Activated CD8-positive, alpha-beta memory T cell treated with anti-CD3 and anti-CD28 coated beads, Interleukin-2, amount 50 U/mL, for 48 hours (primary cell): Measurements from ENCODE around the gene FBXO36.
"Not testable (repeated sequence)": the region's sequence is repeated elsewhere in the genome, so short reads cannot be mapped to it uniquely, and the experiment has no call there.

Source experiments
- DNase-seq: peaks from one replicate; pipeline ENCODE4 v3.0.0-alpha.2; 2020

FBXO36 gene

DNA sequence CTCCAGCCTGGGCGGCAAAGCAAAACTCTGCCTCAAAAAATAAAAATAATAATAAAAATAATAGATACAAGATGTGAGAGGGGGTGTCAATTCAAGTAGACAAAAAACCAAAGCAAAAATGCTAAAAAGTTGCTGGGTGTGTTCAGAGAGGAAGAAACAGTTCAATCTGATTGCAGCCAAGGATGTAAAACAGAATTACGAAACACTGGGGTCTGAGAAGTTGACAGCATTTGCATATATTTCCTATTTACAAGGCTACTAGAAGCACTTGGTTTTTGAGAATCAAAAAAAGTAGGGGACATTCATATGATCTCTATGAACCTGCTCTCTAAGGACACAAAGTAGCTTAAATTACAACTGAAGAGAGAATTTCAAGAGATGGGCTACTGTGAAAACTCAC lies 8.1 kb upstream of the FBXO36 start:
- DNase-seq: no peak

DNA sequence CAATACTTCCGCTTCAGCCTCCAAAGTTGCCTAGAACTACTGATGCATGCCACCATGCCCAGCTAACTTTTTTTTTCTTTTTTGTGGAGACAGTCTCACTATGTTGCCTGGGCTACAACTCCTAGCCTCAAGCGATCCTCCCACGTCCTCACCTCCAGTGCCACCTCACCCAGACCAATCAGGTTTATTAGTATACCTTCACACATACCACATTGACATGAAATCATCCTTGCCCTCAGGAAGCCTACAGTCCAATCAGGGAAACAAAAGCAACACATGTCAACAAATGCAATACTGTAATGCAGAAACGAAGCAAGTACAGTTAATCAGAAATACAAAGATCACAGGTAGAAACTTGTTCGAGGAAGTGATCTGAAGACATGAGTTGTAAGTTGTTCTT lies 4.5 kb upstream of the FBXO36 start:
- no peak for DNase-seq

DNA sequence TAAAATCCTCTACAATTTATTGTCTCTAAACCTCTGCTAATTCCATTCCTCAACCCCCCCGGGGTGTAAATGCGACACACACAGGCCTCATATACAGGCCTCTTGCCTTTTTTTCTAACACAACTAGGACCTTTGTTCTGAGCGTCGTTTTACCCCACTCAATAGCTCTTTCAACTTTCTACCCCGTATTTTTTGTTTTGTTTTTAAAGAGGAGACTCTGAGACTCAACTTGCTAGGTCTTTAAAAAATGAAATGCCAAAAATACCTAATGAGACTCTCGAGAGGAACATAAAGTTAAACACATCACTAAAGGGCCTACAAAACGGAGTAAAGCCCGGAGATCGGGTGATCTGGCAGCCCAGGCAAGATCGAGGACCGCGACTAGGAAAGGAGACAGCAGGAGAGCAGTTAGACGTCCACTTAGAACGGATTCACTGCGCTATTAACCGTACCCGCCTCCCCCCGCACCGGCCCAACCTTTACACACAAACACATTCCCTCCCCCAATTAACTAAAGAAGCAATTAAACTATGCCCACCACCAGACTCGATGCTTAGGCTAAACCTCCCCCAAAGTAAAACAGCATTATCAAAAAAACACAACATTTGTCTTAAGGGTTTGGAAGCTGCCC lies 2.2 kb upstream of the FBXO36 start:
- DNase-seq: peak; percentile 56

DNA sequence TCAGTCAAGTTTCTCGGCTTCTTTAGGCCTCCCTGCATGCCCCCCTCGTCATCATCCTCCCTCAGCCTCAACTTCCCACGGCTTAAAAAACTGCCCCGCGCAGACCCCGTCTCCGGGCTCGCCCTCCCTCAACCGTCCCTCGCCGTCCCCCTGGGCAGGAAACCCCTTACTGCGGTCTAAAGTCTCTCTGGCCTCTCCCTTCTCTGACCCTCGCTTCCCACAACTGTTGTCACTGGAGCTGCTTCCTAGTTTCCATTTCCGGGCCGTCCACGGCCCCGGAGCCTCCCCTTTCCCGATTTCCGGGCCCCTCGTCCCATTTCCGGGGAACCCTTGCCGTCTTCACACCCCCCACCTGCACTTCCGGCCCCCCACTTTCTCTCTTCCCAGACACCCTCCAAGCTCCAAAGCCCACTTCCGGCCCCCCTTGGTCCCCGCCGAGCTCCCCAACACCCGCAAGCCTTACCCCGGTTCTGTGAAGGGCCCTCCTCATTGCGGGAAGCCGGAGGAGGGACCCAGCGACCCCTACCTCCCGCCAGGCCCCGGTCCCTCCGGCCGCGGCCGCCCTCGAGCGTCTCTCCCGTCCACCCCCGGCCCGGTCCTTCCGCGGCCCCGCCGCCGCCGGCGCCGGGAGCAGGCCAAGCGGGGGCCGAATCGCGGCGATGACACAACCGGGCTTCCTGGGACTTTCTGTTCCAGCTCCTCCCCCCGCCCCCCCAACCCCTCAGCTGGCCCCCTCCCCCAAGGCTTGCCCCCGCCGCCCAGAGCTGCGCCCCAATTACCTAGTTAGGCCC lies 1.0 kb upstream of the FBXO36 start:
- DNase-seq: peak; percentile 79

DNA sequence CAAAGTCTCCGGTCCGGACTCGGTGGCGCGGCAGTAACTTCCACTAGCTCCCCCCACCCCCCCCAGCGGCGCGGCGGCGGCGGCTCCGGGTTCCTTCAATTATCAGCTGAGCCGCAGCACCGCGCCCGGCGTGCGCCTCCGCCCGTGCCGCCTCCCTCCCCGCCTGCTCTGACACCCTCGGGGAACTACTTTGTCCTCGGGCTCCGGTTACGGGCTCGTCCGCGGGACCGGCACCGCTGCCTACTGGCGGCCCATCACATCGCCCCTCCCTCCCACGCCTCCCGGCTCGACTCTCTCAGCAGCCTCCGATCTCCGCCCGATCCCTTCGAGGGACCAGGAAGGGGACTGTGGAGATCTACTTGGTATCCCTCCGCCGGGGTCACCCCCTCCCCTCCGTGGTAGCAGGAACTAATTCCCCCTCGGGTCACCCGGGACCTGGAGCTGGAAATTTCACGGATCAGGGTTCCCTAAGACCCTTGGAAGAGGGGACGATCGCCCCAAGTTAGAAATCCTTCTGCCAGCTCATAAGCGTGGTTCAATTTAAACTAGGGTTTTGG lies 333 bp upstream of the FBXO36 start, which contains the start of gene TRIP12:
Gene TRIP12, minus strand, starts transcription at position 118 of the 557 bp plus-strand sequence. CDS start 41,930 bp downstream, outside the sequence.
- peak; percentile 93 for DNase-seq

DNA sequence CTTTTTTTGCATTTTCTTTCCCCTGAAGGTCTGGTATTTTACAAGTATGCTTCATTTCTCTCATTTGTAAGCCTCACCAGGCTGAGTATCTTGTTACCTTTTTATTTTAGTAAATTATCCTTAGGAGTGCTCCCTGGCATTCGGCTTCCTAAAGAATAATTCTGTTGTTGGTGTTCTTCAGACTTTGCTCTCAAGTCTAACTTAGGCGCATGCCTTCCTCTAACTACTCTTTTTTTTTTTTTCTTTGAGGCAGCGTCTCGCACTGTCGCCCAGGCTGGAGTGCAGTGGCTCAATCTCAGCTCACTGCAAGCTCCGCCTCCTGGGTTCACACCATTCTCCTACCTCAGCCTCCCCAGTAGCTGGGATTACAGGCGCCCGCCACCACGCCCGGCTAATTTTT lies 2.2 kb downstream of the FBXO36 start:
- not testable (repeated sequence) for DNase-seq

DNA sequence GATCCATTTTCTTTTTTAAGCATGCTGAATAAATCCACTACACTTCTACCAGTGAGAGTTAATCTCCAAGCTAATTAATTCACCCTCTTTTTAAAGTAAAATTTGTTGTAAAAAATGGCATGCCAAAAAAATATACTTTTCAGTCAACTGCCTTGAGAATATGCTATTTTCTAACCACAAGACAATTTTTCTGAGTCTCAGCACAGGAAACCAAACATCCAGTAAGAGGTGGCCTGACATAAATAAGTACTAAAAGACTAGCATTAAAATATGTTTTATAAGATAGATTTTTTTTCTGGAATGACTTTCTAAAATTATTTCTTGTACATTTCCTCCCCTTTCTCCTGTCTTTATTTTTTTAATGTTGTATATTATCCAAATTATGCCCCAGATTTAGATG lies 2.9 kb downstream of the FBXO36 start:
- DNase-seq: no peak

DNA sequence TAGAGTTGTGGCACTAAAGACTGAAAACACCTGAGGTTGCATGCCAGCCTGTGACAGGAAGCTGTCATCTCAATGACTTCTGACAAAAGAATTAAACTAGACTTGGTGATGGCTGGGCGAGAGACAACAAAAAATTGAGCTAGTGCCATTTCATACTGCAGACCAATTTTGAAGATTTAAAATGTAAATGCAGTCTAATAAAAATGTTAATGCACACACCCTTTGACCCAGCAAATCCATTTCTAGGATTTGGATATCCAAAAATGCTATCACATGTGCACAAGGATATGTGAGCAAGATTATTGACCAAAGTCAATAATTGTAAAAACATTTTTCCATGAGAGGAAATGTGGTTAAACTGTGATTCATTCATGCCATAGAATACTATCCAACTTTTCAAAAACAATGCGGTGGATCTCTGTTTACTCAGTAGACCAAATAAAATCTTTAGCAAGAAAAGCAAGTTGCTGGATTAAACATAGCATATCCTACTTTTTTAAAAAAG lies 5.6 kb downstream of the FBXO36 start:
- no peak for DNase-seq

DNA sequence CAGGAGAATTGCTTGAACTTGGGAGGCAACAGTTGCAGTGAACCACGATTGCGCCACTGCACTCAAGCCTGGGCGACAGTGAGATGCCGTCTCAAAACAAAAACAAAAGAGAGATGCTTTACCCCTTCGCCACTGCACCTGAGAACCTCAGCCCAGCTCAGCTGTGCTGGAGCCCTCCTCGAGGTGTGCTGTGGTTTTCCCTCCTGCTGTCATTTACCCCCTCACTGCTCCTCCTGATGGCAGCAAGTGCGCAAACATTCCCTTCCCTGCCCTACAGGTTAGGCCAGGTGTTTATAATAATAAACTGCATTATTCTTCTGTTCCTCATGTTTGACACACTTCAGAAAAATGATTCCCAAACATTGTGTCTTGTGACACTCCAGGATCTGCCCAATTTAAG lies 8.4 kb downstream of the FBXO36 start:
- peak; percentile 25 for DNase-seq

DNA sequence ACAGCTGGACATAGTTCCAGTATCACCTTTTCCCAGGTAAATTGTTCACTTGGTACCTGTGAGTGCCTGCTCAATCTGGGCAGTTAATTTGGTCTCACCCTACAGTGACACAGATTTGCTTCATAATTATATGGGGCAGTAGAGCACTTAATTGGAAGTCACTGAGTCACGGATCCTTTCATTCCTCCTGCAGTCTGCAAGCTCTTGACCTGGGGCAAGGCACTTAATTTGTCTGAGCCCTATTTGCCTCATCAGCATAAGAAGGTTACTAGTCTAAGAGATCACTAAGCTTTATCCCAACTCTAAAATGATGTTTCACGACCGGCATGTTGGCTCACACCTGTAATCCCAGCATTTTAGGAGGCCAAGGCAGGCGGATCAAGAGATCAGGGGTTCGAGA lies 8.9 kb downstream of the FBXO36 start:
- peak; percentile 35 for DNase-seq

DNA sequence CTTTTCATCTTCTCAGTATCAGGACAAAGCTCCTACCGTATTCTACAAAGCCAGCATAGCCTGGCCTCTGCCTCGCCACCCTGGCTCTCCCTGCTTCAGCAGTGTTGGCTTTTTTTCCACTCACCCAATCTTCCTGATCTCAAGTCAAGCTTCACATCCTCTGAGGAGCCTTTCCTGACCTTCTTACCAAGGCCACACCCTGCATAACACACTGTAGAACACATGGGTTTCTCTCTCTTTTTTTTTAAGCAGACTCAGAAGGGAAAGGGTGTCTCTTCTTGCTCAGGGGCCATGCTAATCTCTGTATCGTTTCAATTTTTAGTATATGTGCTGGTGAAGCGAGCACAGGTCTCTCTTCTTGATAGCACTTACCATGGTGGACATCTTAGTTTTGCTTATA lies 15.2 kb downstream of the FBXO36 start:
- DNase-seq: no peak

DNA sequence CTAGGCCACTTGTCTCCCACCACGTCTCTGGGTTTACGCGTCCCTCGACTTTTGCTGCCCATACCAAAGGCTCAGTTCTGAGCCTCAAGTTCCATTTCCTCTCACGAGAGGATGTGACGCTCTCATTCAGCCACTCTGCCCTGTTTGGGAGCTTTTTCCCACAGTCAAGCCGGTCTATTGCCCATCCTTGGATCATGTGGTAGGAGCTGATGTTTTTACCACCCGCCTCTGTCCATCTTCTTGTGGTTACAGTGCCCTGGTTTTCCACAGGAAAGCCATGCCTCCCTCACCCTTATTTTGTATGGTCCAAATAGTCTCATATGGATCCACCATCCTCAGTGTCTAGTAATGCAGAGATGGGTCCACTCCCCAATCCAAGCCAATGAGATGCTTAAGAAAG lies 20.4 kb downstream of the FBXO36 start:
- DNase-seq: no peak

DNA sequence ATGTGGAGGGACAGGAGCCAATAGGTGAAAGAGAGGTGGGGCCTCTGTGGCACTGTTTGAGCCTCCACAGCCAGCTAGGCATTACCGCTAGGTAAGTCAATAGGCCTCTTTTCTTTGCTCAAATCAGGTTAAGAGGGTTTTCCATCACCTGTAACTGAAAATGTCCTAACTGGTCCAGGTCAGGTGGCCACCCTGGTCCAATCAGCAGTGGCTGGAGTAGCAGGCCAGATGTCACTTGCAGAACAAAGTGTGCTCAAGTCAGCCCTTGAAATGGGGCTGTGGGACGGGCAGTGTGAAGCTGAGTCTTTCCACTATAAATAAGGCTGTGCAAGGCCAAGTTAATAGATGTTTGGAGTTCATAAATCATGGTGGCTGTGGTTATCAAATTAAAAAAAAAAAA lies 20.9 kb downstream of the FBXO36 start:
- no peak for DNase-seq

DNA sequence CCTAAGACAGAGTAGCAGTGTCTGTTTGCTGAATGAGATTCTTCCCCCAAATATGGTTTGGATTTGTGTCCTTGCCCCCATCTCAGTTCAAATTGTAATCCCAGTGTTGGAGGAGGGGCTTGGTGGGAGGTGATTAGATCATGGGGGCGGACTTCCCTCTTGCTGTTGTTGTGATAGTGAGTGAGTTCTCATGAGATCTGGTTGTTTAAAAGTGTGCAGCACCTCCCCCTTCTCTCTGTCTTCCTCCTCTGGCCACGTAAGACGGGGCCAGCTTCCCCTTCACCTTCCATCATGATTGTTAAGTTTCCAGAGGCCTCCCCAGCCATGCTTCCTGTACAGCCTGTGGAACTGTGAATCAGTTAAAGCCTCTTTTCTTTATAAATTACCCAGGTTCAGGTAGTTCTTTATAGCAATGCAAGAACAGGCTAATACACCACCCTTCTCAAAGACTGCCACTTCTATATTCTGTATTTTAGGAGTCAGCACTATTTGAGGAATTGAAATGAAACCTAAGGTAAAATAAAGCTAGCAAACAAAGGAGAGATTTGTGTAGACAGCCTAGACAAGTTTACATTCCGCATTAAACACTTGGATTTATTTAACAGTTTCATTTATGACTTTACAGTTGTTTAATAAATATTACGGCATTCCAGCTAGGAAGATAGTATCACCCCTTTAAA lies 21.6 kb downstream of the FBXO36 start:
- no peak for DNase-seq

DNA sequence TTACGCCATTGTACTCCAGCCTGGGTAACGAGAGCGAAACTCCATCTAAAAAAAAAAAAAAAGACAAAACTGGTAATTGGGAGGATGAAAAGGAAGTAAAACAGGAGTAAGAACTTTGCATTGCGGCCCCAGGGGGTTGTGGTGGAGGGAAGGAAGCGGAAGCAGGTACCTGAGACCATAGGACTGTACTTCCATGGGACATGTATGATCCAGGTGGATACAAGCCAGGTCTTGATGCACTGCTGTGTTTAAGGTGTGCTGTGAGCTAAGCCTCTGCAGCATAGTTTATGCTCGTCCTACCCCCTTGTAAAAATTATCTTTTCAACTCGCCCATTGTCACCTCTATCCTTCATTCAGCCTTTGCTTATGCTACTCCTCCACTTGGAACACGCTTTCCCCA lies 23.7 kb downstream of the FBXO36 start:
- DNase-seq: no peak

DNA sequence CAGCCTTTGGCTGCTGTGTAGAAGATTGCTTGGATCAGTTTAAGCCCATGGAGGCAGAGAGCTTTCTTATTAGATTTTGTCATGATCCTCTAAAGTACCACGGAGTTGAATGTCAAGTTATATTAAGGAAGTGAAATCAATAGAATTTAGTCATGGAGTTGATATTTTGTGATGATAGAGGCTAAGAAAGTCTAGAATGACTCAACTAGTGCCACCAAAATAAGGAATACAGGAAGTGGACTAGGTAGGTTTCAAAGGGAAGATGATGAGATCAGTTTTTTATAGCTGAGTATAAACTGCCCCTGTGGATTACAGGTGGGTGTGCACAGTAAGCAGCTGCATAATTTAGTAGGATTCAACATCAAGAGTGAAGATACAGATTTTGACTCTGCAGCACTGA lies 25.2 kb downstream of the FBXO36 start:
- no peak for DNase-seq

DNA sequence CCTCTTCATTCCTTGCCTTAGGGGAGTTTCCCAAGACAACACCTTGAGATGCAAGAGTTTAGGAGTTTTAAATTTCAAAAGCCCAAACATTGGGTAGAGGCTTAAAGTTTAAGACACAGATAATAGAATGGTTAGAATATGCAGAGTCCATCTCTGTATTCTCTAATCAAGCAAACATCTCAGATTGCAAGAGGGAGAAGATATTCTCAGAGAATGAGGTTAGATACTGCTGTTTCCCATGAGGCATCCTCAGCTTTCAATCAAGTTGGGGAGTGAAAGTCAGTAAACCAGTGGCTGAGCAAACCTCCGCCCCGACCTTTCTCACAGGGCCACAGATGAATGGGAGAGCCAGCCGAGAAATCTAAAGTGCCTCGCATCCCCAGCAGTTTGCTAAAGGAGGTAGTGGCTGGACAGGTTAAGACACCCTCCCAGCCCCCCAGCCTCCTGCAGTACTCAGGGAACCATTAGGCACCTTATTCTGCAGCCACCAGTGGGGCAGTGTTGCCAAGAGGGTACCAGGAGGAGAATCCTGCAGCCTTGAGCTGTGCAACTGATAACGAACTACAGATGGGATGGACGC lies 30.0 kb downstream of the FBXO36 start:
- no peak for DNase-seq

DNA sequence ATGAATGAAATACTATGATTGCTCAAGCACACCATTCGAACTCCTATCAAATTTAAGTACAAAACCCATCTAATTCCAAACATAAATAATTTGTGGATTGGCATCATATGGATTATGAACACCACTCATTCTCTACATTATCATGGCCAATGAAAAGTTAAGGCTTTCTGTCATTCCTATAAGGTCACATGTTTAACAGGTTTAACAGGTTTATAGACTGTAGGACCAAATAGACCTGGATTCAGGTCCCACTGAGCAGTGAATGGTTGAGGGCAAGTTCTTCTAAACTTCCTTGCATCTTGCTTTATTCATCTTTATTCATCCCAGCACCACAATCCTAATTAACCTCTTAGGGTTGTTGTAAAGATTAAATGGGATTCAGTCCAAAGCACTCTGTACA lies 33.4 kb downstream of the FBXO36 start:
- no peak for DNase-seq

DNA sequence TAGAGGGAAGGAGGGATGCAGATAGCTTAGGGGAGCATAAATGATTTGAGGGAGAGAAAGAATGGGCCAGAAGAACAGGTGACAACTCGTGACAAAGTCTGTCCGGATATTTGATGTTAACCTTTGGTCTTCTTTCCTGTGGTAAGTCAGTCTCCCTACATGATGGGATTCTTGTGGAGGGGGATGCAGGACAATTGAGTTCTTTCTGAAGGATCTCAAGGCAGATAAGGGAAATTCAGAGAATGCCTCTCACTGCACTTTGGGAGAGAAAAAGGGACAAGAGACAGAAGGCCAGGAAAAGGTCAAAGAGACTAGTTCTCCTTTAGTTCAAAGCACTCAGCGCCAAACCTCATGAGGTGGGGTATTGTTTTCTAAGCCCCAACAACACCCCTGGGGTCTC lies 34.2 kb downstream of the FBXO36 start:
- DNase-seq: no peak

DNA sequence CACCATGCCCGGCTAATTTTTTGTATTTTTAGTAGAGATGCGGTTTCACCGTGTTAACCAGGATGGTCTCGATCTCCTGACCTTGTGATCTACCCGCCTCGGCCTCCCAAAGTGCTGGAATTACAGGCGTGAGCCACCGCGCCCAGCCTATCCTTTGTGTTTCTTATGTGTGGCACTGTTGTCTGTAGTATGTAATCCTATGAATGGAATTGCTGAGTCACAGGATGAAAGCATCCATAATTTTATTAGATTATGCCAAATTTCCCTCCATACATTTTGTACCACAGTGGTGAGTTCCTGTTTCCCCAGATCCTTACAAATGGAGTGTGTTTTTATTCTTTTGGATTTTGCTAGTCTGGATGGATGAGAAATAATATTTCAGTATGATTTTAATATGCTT lies 41.3 kb downstream of the FBXO36 start:
- peak; percentile 8 for DNase-seq

DNA sequence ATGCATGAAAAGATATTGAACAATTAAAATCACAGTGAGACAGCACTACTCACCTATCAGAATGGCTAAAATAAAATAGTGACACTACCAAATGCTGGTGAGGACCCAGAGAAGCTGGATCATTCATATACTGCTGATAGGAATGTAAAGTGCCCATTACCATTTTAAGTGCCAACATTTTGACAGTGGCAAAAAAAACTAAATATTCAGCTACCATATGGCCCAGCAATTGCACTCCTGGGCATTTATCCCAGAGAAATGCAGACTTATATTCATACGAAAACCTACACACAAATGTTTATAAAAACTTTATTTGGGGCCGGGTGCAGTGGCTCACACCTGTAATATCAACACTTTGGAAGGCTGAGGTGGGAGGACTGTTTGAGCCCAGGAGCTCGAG lies 47.6 kb downstream of the FBXO36 start:
- DNase-seq: no peak

DNA sequence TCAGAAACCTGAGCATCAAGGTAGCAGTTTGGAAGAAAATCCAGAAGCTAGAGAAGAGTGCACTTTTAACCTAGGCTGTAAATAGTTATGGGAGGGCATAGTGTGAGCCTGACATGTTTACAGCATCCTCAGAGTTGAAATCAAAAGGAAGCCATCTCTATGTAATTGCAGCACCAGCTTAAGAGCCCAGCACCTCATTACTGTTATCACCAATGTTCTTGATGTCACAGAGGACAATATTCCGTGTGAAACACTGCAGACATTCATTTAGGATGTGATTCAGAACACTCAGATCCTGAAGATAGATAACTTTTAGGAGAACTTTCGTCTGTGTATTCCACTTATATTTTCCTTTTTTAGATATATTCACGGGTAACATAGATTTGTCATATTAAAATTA lies 48.1 kb downstream of the FBXO36 start:
- no peak for DNase-seq

DNA sequence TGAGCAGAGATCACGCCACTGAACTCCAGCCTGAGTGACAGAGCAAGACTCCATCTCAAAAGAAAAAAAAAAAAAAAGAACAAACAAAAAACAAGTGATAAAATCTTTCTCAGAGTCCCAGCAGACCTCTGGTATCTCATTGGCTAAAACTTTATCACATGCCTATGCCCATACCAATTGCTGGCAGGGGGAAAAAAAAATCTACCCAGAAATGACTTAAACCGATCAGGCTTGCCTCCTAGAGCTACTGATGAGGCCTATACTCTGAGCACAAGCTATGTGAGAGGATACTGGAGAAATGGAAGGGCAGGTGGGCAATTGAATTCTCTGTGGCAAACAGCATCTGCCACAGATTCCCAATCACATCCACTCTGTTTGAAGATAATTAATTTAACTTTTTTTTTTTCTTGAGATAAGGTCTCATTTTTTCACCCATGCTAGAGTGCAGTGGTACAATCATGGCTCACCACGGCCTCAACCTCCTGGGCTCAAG lies 49.0 kb downstream of the FBXO36 start:
- no peak for DNase-seq
